Parathyroid adenoma (tissue), 2 donors: ENCODE data around the gene ZNF649.
A peak's percentile ranks its signal among the peaks of the same experiment; 100 is the strongest.
"Not testable (repeated sequence)": the region's sequence is repeated elsewhere in the genome, so short reads cannot be mapped to it uniquely, and the experiment has no call there.

Experiments used
- H2AFZ ChIP-seq: fragments of 300-600 bp; sonication (generic); one replicate; pipeline ENCODE4 v1.7.0; 2017; ENCODE audit warnings: antibody characterized with exemption, mild to moderate bottlenecking
- H3K27ac ChIP-seq: fragments of 300-600 bp; sonication (generic); one replicate; pipeline ENCODE4 v1.7.0; 2017
- H3K27me3 ChIP-seq: fragments of 300-600 bp; sonication (generic); one replicate; pipeline ENCODE4 v1.7.0; 2017; ENCODE audit warnings: low read length; ENCODE audit not compliant: control insufficient read depth, insufficient read depth
- H3K36me3 ChIP-seq: fragments of 300-600 bp; sonication (generic); one replicate; pipeline ENCODE4 v1.7.0; 2017; ENCODE audit warnings: low read length; ENCODE audit not compliant: control insufficient read depth, insufficient read depth
- H3K4me1 ChIP-seq: fragments of 300-600 bp; sonication (generic); one replicate; pipeline ENCODE4 v1.7.0; 2017; ENCODE audit warnings: control low read depth
- H3K4me2 ChIP-seq: fragments of 300-600 bp; sonication (generic); one replicate; pipeline ENCODE4 v1.7.0; 2017; ENCODE audit warnings: low read length
- H3K4me3 ChIP-seq: fragments of 300-600 bp; sonication (generic); one replicate; pipeline ENCODE4 v1.7.0; 2017; ENCODE audit warnings: low read depth, low read length
- H3K79me2 ChIP-seq: fragments of 300-600 bp; sonication (generic); one replicate; pipeline ENCODE4 v1.7.0; 2017; ENCODE audit warnings: control low read depth
- H3K9ac ChIP-seq: fragments of 300-600 bp; sonication (generic); one replicate; pipeline ENCODE4 v1.7.0; 2017; ENCODE audit warnings: mild to moderate bottlenecking
- H3K9me3 ChIP-seq: fragments of 300-600 bp; sonication (generic); one replicate; pipeline ENCODE4 v1.7.0; 2017; ENCODE audit warnings: low read length; ENCODE audit not compliant: control insufficient read depth
- CTCF ChIP-seq: fragments of 300-600 bp; sonication (generic); IDR thresholded peaks from one replicate; pipeline ENCODE4 v1.7.0; 2017; ENCODE audit warnings: antibody characterized with exemption, mild to moderate bottlenecking
- donor health status: primary hyperparathyroidism.

ZNF649 gene

GRCh38 chr19:51905639-51906038 is 822 bp upstream of the ZNF649 start:
- H3K9me3 ChIP-seq, H3K9ac ChIP-seq, H3K4me2 ChIP-seq, H3K4me1 ChIP-seq, H3K36me3 ChIP-seq, H3K4me3 ChIP-seq, H3K27me3 ChIP-seq, H3K27ac ChIP-seq: not testable (repeated sequence)
- peaks cover 28% of the 10 kb centered on the region for H3K79me2 ChIP-seq
- H2AFZ ChIP-seq, result peak overlapping the region; percentile 96

DNA sequence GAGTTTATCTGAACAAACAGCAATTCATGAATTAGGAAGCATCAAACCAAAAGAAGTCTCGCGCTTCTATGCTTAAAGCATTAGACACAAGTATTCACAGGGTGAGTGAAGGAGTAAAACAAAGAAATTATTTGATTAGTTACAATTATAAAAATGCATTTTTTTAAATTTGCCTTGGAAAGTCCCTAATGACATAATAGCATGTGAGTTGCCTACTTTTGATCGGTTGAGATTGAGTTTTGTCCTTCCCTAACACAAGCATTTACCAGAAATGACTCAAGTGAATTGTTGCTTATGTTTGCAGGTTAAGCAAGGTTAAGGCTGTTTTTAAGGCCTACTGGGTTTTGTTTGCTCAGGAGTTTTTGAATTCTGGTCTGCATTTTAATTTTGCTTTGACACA is 389 bp upstream of the ZNF649 start:
- Histone ChIP-seq H3K27me3 (no peaks in the 10 kb centered on the region), H3K36me3 (no peaks in the 10 kb centered on the region), H3K9me3 (no peaks in the 10 kb centered on the region), H3K79me2 (peaks cover 32% of the 10 kb centered on the region), H3K4me3 (peak overlapping the region; percentile 90), H3K9ac (no peak overlapping the region), H3K4me2 (peak overlapping the region; percentile 70), H3K4me1 (peaks cover 4% of the 10 kb centered on the region), H2AFZ (peak overlapping the region; percentile 96), H3K27ac (no peak overlapping the region)
- TF ChIP-seq CTCF, result no peak

GRCh38 chr19:51903192-51903591 is 1.6 kb downstream of the ZNF649 start:
- Histone ChIP-seq H3K36me3 (no peaks in the 10 kb centered on the region), H3K27ac (no peak overlapping the region), H3K4me2 (no peak overlapping the region), H3K9ac (no peak overlapping the region), H2AFZ (no peak overlapping the region), H3K4me1 (peaks cover 4% of the 10 kb centered on the region), H3K4me3 (peak overlapping the region; percentile 90), H3K9me3 (no peaks in the 10 kb centered on the region), H3K79me2 (peaks cover 35% of the 10 kb centered on the region), H3K27me3 (no peaks in the 10 kb centered on the region)
- TF ChIP-seq CTCF, result no peak

GRCh38 chr19:51901860-51902259 is 3.0 kb downstream of the ZNF649 start:
- Histone ChIP-seq H3K27ac (no peak overlapping the region), H3K36me3 (no peaks in the 10 kb centered on the region), H3K79me2 (peaks cover 37% of the 10 kb centered on the region), H2AFZ (no peak overlapping the region), H3K27me3 (no peaks in the 10 kb centered on the region), H3K4me1 (peaks cover 4% of the 10 kb centered on the region), H3K9me3 (no peaks in the 10 kb centered on the region), H3K4me3 (no peak overlapping the region), H3K4me2 (no peak overlapping the region), H3K9ac (no peak overlapping the region)
- no peak for TF ChIP-seq CTCF

GRCh38 chr19:51891193-51891747 is 13.5 kb downstream of the ZNF649 start:
- H3K9me3 ChIP-seq, result no peaks in the 10 kb centered on the region

More at GRCh38 chr19:51891193-51891747, 13.5 kb downstream of the ZNF649 start:
- Histone ChIP-seq H3K36me3 (peaks cover 12% of the 10 kb centered on the region), H3K27ac (no peak overlapping the region), H3K27me3 (no peaks in the 10 kb centered on the region), H3K4me2 (no peak overlapping the region), H3K9ac (no peak overlapping the region), H3K4me1 (no peaks in the 10 kb centered on the region), H3K79me2 (no peaks in the 10 kb centered on the region), H3K4me3 (no peak overlapping the region), H2AFZ (no peak overlapping the region)
- TF ChIP-seq CTCF, result no peak
